Adipocyte (in vitro differentiated cells): Measurements from ENCODE around the gene RPAP3.

Source experiments
- DNase-seq: peaks from one replicate; pipeline ENCODE4 v3.0.0-alpha.2; 2015; ENCODE audit warnings: low read depth
- H3K27me3 ChIP-seq: replicated peaks from 2 replicates; pipeline ENCODE4 v1.7.0; 2013; ENCODE audit warnings: mild to moderate bottlenecking, low read length, moderate library complexity; ENCODE audit not compliant: control insufficient read depth, insufficient read depth
- H3K36me3 ChIP-seq: 2 replicates; pipeline ENCODE4 v1.7.0; 2013; ENCODE audit warnings: low read length, mild to moderate bottlenecking, moderate library complexity; ENCODE audit not compliant: control insufficient read depth, insufficient read depth, severe bottlenecking
- H3K4me1 ChIP-seq: 2 replicates; pipeline ENCODE4 v1.7.0; 2013; ENCODE audit warnings: mild to moderate bottlenecking, low read length, moderate library complexity; ENCODE audit not compliant: control insufficient read depth, insufficient read depth
- H3K4me3 ChIP-seq: 2 replicates; pipeline ENCODE4 v1.7.0; 2013; ENCODE audit warnings: mild to moderate bottlenecking, low read length, moderate library complexity
- H3K9ac ChIP-seq: 2 replicates; pipeline ENCODE4 v1.7.0; 2013; ENCODE audit warnings: mild to moderate bottlenecking, low read length, moderate library complexity
- H3K9me3 ChIP-seq: 2 replicates; pipeline ENCODE4 v1.7.0; 2013; ENCODE audit warnings: mild to moderate bottlenecking, low read length, moderate library complexity; ENCODE audit not compliant: control insufficient read depth

The RPAP3 gene

GRCh38 chr12:47615711-47616110 lies 90.1 kb downstream of the RPAP3 start:
- Histone ChIP-seq H3K9ac (no peak overlapping the region), H3K9me3 (peaks cover 11% of the 10 kb centered on the region), H3K4me1 (no peaks in the 10 kb centered on the region), H3K4me3 (no peak overlapping the region), H3K36me3 (peaks cover 4% of the 10 kb centered on the region), H3K27me3 (no peaks in the 10 kb centered on the region)
- DNase-seq = no peak

- Histone ChIP-seq H3K9ac (no peak overlapping the region), H3K4me3 (no peak overlapping the region), H3K27me3 (no peaks in the 10 kb centered on the region), H3K36me3 (peaks cover 4% of the 10 kb centered on the region), H3K4me1 (no peaks in the 10 kb centered on the region), H3K9me3 (peaks cover 11% of the 10 kb centered on the region)
- DNase-seq = no peak
Observed at GRCh38 chr12:47614521-47614920, 91.3 kb downstream of the RPAP3 start.

- no peak for DNase-seq
- H3K4me3 ChIP-seq = peak overlapping the region; percentile 15
- no peaks in the 10 kb centered on the region for H3K27me3 ChIP-seq
- peaks cover 4% of the 10 kb centered on the region for H3K36me3 ChIP-seq
- H3K4me1 ChIP-seq = no peaks in the 10 kb centered on the region
- H3K9ac ChIP-seq = no peak overlapping the region
- peaks cover 12% of the 10 kb centered on the region for H3K9me3 ChIP-seq
Observed at GRCh38 chr12:47612953-47613352, 92.9 kb downstream of the RPAP3 start.

GRCh38 chr12:47611906-47612305 lies 93.9 kb downstream of the RPAP3 start:
- H3K9me3 ChIP-seq = peaks cover 19% of the 10 kb centered on the region
- H3K27me3 ChIP-seq = no peaks in the 10 kb centered on the region
- no peak overlapping the region for H3K4me3 ChIP-seq
- no peak for DNase-seq
- H3K4me1 ChIP-seq = no peaks in the 10 kb centered on the region
- H3K9ac ChIP-seq = no peak overlapping the region
- peaks cover 4% of the 10 kb centered on the region for H3K36me3 ChIP-seq
